GM18907 (cell line): ENCODE measurements around the gene CCDC121.
A peak's percentile ranks its signal among the peaks of the same experiment; 100 is the strongest.

Experiments
- ATAC-seq: cut with Tn5 transposase; IDR thresholded peaks from one replicate; pipeline ENCODE4 v1.9.1; 2021; ENCODE audit warnings: mild to moderate bottlenecking, moderate library complexity; ENCODE audit not compliant: unreplicated experiment

CCDC121 gene

DNA sequence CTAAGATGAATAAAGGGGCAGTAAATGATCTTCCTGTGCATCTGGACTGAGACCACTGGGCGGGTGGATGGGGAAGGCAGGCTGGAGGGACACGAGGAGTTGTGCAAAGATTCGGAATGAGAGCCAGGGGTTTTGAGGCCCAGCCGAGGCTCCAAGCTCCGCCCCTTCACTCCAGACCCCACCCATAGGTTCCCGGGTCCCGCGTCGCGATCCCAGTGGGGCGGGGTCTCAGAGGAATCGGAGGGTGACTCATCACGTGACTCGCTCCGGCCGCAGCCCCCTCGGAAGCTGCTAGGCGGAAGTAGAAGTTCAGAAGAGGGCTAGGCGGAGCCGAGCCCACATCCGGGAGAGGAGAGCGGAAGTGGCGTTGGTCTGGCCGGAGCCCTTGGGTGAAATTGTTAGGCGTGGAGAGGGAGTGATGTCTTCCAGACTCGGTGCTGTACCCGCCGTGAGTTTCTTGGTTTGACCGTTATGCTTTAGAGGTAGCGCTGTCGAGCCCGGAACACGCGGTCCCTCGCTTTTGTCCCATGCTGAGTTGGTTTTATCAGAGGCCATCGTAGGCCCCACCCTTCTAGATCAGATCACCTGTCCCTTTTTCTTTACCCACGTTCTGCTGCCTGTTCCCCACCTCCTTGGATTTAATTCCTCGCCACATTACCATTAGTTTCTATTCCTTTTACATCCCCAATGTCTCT lies 46.0 kb downstream of the CCDC121 start, which contains the start of gene ZNF512:
Gene ZNF512, plus strand, starts transcription at position 348 of the 695 bp plus-strand sequence. Its CDS starts 71 bp downstream, at position 419.
- ATAC-seq, result peak; percentile 95

DNA sequence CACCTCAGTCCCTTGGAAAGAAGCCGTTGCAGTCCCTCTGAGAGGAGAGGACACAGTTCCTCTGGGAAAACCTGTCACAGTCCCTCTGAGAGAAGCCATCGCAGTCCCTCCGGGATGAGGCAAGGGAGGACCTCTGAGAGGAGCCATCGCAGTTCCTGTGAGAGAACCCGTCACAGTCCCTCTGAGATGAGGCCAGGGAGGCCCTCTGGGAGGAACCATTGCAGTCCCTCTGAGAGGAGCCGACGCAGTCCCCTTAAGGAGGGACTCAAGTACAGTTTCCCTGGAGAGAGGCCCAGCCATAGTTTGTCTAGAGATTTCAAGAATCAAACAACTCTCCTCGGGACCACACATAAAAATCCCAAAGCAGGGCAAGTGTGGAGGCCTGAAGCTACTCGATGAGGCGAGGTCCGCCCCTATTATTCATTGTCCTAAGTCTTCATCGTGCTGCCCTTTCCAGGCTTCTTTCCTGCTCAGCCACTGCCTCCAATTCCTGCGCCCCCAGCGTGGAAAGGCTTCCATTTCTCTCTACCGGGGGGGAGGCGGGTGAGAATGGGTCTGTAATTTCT lies 46.6 kb downstream of the CCDC121 start:
- ATAC-seq, result no peak

DNA sequence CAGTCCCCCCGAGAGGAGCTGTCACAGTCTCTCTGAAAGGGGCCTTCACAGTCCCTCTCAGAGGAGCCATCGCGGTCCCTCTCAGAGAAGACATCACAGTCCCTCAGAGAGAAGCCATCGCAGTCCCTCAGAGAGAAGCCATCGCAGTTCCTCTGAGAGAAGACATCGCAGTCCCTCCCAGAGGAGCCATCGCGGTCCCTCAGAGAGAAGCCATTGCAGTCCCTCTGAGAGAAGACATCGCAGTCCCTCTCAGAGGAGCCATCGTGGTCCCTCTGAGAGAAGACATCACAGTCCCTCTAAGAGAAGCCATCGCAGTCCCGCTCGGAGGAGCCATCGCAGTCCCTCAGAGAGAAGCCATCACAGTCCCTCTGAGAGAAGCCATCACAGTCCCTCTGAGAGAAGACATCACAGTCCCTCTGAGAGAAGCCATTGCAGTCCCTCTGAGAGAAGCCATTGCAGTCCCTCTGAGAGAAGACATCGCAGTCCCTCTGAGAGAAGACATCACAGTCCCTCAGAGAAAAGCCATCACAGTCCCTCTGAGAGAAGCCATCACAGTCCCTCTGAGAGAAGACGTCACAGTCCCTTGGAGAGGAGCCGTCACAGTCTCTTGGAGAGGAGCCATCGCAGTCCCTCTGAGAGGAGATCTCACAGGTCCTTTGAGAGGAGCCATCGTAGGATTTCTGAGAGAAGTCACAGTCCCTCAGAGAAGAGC lies 47.2 kb downstream of the CCDC121 start:
- ATAC-seq, result no peak
